ENCODE measurements around the gene ZNF609. TPM values are rescaled to one million over a fixed set of nuclear protein-coding genes. Genes with fewer than 3 reads are reported as not detected.

ZNF609 gene
- polyA plus RNA-seq, 1 donor from 2014 or later: 11.8 TPM

DNA sequence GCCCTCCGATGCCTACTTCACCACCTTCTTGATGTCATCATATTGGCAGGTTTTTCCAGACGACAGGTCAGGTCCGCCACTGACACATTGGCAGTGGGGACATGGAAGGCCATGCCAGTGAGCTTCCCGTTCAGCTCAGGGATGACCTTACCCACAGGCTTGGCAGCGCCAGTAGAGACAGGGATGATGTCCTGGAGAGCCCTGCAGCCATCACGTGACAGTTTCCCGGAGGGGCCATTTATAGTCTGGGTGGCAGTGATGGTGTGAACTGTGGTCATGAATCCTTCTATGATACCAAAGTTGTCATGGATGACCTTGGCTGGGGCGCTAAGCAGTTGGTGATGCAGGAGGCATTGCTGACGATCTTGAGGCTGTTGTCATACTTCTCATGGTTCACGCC is 68.5 kb downstream of the ZNF609 start:
- TF ChIP-seq, protein P1, sequence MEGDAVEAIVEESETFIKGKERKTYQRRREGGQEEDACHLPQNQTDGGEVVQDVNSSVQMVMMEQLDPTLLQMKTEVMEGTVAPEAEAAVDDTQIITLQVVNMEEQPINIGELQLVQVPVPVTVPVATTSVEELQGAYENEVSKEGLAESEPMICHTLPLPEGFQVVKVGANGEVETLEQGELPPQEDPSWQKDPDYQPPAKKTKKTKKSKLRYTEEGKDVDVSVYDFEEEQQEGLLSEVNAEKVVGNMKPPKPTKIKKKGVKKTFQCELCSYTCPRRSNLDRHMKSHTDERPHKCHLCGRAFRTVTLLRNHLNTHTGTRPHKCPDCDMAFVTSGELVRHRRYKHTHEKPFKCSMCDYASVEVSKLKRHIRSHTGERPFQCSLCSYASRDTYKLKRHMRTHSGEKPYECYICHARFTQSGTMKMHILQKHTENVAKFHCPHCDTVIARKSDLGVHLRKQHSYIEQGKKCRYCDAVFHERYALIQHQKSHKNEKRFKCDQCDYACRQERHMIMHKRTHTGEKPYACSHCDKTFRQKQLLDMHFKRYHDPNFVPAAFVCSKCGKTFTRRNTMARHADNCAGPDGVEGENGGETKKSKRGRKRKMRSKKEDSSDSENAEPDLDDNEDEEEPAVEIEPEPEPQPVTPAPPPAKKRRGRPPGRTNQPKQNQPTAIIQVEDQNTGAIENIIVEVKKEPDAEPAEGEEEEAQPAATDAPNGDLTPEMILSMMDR (IDR thresholded peaks at IDR 0.05; ENCODE audit: poor library complexity, severe bottlenecking): no peak
- TF ChIP-seq POLR2AphosphoS5 (IDR thresholded peaks at IDR 0.05): no peak
- no peak for TF ChIP-seq EP300 (conservative IDR thresholded peaks at IDR 0.05; ENCODE audit: poor library complexity, severe bottlenecking)
- no peak overlapping the region for H3K4me2 ChIP-seq (ENCODE audit: low read length)
- H2AFZ ChIP-seq (ENCODE audit: low read depth, low read length): no peak overlapping the region
- no peak overlapping the region for H3K9ac ChIP-seq (ENCODE audit: low read length)
- no peaks in the 10 kb centered on the region for H3K9me2 ChIP-seq (ENCODE audit: insufficient read depth, low read length)
- H3K36me3 ChIP-seq (ENCODE audit: insufficient read depth, low read length): no peaks in the 10 kb centered on the region
- H3K27me3 ChIP-seq (ENCODE audit: insufficient read depth, low read depth, low read length): no peaks in the 10 kb centered on the region
- H3K79me2 ChIP-seq (replicated peaks; ENCODE audit: insufficient read depth, low read length): peaks cover 87% of the 10 kb centered on the region
- no peak overlapping the region for H3K27ac ChIP-seq (ENCODE audit: low read length)
- H3K9me3 ChIP-seq (ENCODE audit: low read length): no peaks in the 10 kb centered on the region
- peaks cover 3% of the 10 kb centered on the region for H3F3A ChIP-seq (ENCODE audit: insufficient read depth, low read length, poor library complexity, severe bottlenecking)
- no peak overlapping the region for H3K4me3 ChIP-seq (ENCODE audit: low read length)
- no peaks in the 10 kb centered on the region for H4K20me1 ChIP-seq (ENCODE audit: insufficient read depth)

DNA sequence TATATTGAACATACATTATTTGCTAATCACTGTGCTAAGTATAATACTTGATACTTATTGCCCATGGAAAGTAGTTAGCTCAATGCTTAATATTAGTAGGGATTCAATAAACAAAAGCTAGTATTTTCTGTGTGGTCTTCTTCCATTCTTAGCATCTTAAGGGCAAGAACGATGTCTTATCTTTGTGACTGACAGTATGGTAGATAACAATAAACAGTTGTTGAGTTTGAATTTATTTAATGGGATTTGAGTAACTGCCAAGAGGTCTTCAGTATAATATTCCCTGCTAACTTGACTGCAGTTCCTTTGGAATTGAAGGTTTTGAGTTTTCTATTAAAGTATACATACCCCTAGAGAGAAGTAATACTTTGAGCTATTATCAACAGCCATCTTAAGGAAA is 70.1 kb downstream of the ZNF609 start:
- no peak overlapping the region for H3K27ac ChIP-seq (ENCODE audit: low read length)
- no peak overlapping the region for H3K9ac ChIP-seq (ENCODE audit: low read length)
- no peak overlapping the region for H3K4me2 ChIP-seq (ENCODE audit: low read length)
- no peaks in the 10 kb centered on the region for H3K9me2 ChIP-seq (ENCODE audit: insufficient read depth, low read length)
- H3K4me3 ChIP-seq (ENCODE audit: low read length): no peak overlapping the region
- no peaks in the 10 kb centered on the region for H3K27me3 ChIP-seq (ENCODE audit: insufficient read depth, low read depth, low read length)
- H3K9me3 ChIP-seq (ENCODE audit: low read length): no peaks in the 10 kb centered on the region
- no peaks in the 10 kb centered on the region for H4K20me1 ChIP-seq (ENCODE audit: insufficient read depth)
- H2AFZ ChIP-seq (ENCODE audit: low read depth, low read length): no peak overlapping the region
- TF ChIP-seq SMC3 (conservative IDR thresholded peaks at IDR 0.05; ENCODE audit: poor library complexity) (no peak), POLR2AphosphoS5 (IDR thresholded peaks at IDR 0.05) (no peak), MXI1 (conservative IDR thresholded peaks at IDR 0.05; ENCODE audit: poor library complexity, severe bottlenecking) (no peak), TAF1 (IDR thresholded peaks at IDR 0.05; ENCODE audit: low read depth) (no peak)
- TF ChIP-seq, protein P2, sequence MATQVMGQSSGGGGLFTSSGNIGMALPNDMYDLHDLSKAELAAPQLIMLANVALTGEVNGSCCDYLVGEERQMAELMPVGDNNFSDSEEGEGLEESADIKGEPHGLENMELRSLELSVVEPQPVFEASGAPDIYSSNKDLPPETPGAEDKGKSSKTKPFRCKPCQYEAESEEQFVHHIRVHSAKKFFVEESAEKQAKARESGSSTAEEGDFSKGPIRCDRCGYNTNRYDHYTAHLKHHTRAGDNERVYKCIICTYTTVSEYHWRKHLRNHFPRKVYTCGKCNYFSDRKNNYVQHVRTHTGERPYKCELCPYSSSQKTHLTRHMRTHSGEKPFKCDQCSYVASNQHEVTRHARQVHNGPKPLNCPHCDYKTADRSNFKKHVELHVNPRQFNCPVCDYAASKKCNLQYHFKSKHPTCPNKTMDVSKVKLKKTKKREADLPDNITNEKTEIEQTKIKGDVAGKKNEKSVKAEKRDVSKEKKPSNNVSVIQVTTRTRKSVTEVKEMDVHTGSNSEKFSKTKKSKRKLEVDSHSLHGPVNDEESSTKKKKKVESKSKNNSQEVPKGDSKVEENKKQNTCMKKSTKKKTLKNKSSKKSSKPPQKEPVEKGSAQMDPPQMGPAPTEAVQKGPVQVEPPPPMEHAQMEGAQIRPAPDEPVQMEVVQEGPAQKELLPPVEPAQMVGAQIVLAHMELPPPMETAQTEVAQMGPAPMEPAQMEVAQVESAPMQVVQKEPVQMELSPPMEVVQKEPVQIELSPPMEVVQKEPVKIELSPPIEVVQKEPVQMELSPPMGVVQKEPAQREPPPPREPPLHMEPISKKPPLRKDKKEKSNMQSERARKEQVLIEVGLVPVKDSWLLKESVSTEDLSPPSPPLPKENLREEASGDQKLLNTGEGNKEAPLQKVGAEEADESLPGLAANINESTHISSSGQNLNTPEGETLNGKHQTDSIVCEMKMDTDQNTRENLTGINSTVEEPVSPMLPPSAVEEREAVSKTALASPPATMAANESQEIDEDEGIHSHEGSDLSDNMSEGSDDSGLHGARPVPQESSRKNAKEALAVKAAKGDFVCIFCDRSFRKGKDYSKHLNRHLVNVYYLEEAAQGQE (IDR thresholded peaks at IDR 0.05; ENCODE audit: borderline replicate concordance): no peak
- no peaks in the 10 kb centered on the region for H3K36me3 ChIP-seq (ENCODE audit: insufficient read depth, low read length)
- peaks cover 86% of the 10 kb centered on the region for H3K79me2 ChIP-seq (replicated peaks; ENCODE audit: insufficient read depth, low read length)
- no peaks in the 10 kb centered on the region for H3F3A ChIP-seq (ENCODE audit: insufficient read depth, low read length, poor library complexity, severe bottlenecking)

DNA sequence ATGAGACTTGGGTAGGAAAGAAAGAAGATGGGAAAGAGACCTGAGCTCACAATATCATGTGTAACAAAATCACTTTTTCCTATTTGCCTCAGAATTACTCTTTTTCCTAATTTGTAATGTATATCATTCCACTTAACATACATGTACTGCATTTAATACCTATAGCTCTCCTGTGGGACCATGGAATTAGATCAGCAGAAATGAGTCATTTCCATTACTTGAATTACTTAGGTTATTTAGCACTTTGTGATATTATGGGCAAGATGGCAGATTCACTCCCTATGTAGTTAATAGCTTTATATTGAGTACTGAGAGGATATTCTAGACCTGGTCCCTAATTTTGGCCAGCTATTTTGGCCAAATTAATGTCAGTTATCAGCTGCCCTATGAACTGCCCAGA is 70.5 kb downstream of the ZNF609 start:
- Histone ChIP-seq H3K27me3 (ENCODE audit: insufficient read depth, low read depth, low read length) (no peaks in the 10 kb centered on the region), H3K4me2 (ENCODE audit: low read length) (no peak overlapping the region), H3K4me3 (ENCODE audit: low read length) (no peak overlapping the region), H4K20me1 (ENCODE audit: insufficient read depth) (no peaks in the 10 kb centered on the region), H3K9me3 (ENCODE audit: low read length) (no peaks in the 10 kb centered on the region), H3K27ac (ENCODE audit: low read length) (no peak overlapping the region), H2AFZ (ENCODE audit: low read depth, low read length) (no peak overlapping the region), H3K9me2 (ENCODE audit: insufficient read depth, low read length) (no peaks in the 10 kb centered on the region), H3K79me2 (replicated peaks; ENCODE audit: insufficient read depth, low read length) (peaks cover 86% of the 10 kb centered on the region), H3K9ac (ENCODE audit: low read length) (no peak overlapping the region), H3K36me3 (ENCODE audit: insufficient read depth, low read length) (no peaks in the 10 kb centered on the region), H3F3A (ENCODE audit: insufficient read depth, low read length, poor library complexity, severe bottlenecking) (no peaks in the 10 kb centered on the region)
- TF ChIP-seq POLR2AphosphoS5 (IDR thresholded peaks at IDR 0.05) (no peak), EP300 (conservative IDR thresholded peaks at IDR 0.05; ENCODE audit: poor library complexity, severe bottlenecking) (no peak), MXI1 (conservative IDR thresholded peaks at IDR 0.05; ENCODE audit: poor library complexity, severe bottlenecking) (no peak), EZH2 (IDR thresholded peaks at IDR 0.05; ENCODE audit: borderline replicate concordance, insufficient read depth, low read length, poor library complexity, severe bottlenecking) (no peak), RAD21 (conservative IDR thresholded peaks at IDR 0.05) (no peak), SMC3 (conservative IDR thresholded peaks at IDR 0.05; ENCODE audit: poor library complexity) (no peak), TAF1 (IDR thresholded peaks at IDR 0.05; ENCODE audit: low read depth) (no peak)
- TF ChIP-seq, protein P2 (IDR thresholded peaks at IDR 0.05; ENCODE audit: borderline replicate concordance): no peak
- TF ChIP-seq, protein P1 (IDR thresholded peaks at IDR 0.05; ENCODE audit: poor library complexity, severe bottlenecking): no peak

Data from neural cell (in vitro differentiated cells).